Endothelial cell of umbilical vein (primary cell): Measurements from ENCODE around the gene GYPC. TPM values are rescaled to one million over a fixed set of nuclear protein-coding genes. Genes with fewer than 3 reads are reported as not detected.

Experiments
- BruUV-seq: library from RNA; stranded (reverse); fragments of 400-500 nt; replicated peaks from 2 replicates; lab custom pipeline; 2021; lab: Mats Ljungman, UMichigan
- CTCF ChIA-PET: fragments of 300-600, 350-600 bp; sonication (Branson Sonifier 250); formaldehyde crosslinking; loops from one replicate; lab custom pipeline; 2021; ENCODE audit warnings: antibody characterized with exemption, inconsistent platforms; lab: Charles Lee
- POLR2A ChIA-PET: fragments of 300-600, 350-600 bp; sonication (Branson Sonifier 250); formaldehyde crosslinking; loops from one replicate; lab custom pipeline; 2021; ENCODE audit warnings: antibody characterized with exemption, inconsistent platforms; lab: Charles Lee
- DNase-seq: peaks from one replicate; pipeline ENCODE4 v3.0.0-alpha.2; 2011; ENCODE audit warnings: low read depth, low spot score
- FAIRE-seq: peaks from 2 replicates; lab custom pipeline; 2011; peaks lifted over from hg19 to GRCh38; lab: Jason Lieb, UNC
- H2AFZ ChIP-seq: 2 replicates; pipeline ENCODE4 v1.6.0; 2012; ENCODE audit warnings: low read depth, low read length, control low read depth, inconsistent platforms
- H3K27ac ChIP-seq: 2 replicates; pipeline ENCODE4 v1.5.1; 2011; ENCODE audit warnings: low read depth, mild to moderate bottlenecking, control low read depth, low read length, moderate library complexity; ENCODE audit not compliant: insufficient read depth
- H3K27me3 ChIP-seq, 2 experiments: 2 replicates each; pipeline versions ENCODE4 v1.6.0 to v1.6.1; 2011; ENCODE audit warnings: low read length in 2 of 2, mixed read lengths in 1 of 2; ENCODE audit not compliant: control insufficient read depth in 2 of 2, insufficient read depth in 2 of 2
- H3K36me3 ChIP-seq, 2 experiments: 2 replicates in 1 of 2; 3 replicates in 1 of 2; pipeline ENCODE4 v1.5.1; 2011; ENCODE audit warnings: low read length in 2 of 2, mild to moderate bottlenecking in 1 of 2, moderate library complexity in 1 of 2; ENCODE audit not compliant: control insufficient read depth in 2 of 2, insufficient read depth in 2 of 2; ENCODE audit errors: extremely low read depth in 1 of 2
- H3K4me1 ChIP-seq: 3 replicates; pipeline ENCODE4 v1.5.1; 2011; ENCODE audit warnings: mild to moderate bottlenecking, low read length; ENCODE audit not compliant: control insufficient read depth, insufficient read depth; ENCODE audit errors: extremely low read depth
- H3K4me2 ChIP-seq: 2 replicates; pipeline ENCODE4 v1.6.1; 2011; ENCODE audit warnings: low read length, control low read depth, mixed read lengths; ENCODE audit not compliant: insufficient read depth
- H3K4me3 ChIP-seq, 3 experiments: fragments of 200-600 bp in 1 of 3; sonication (generic), shearing (Covaris generic) in 1 of 3; replicated peaks in 1 of 3; 2 replicates each; pipeline ENCODE4 v1.5.1; 2011 to 2016; ENCODE audit warnings: control low read depth in 3 of 3, low read length in 3 of 3, mild to moderate bottlenecking in 2 of 3, inconsistent platforms in 1 of 3, low read depth in 1 of 3, moderate library complexity in 1 of 3; ENCODE audit not compliant: insufficient read depth in 1 of 3
- H3K79me2 ChIP-seq: 2 replicates; pipeline ENCODE4 v1.6.0; 2012; ENCODE audit warnings: low read length, inconsistent platforms; ENCODE audit not compliant: control insufficient read depth, insufficient read depth
- H3K9ac ChIP-seq: replicated peaks from 2 replicates; pipeline ENCODE3; 2011; ENCODE audit warnings: low read length, control low read depth; ENCODE audit not compliant: insufficient read depth; ENCODE audit errors: extremely low read depth
- H3K9me1 ChIP-seq: replicated peaks from 3 replicates; pipeline ENCODE4 v1.6.0; 2011; ENCODE audit warnings: mild to moderate bottlenecking, low read length; ENCODE audit not compliant: control insufficient read depth, insufficient read depth; ENCODE audit errors: extremely low read depth
- H3K9me3 ChIP-seq: replicated peaks from 2 replicates; pipeline ENCODE4 v1.5.1; 2012; ENCODE audit warnings: low read length, inconsistent platforms; ENCODE audit not compliant: control insufficient read depth, insufficient read depth
- H4K20me1 ChIP-seq: replicated peaks from 2 replicates; pipeline ENCODE3; 2011; ENCODE audit warnings: mild to moderate bottlenecking, low read length; ENCODE audit not compliant: control insufficient read depth, insufficient read depth; ENCODE audit errors: extremely low read depth
- EZH2 ChIP-seq: IDR thresholded peaks from 2 replicates; pipeline ENCODE4 v1.6.1; 2012; ENCODE audit warnings: borderline replicate concordance, low read depth, mild to moderate bottlenecking, moderate library complexity, low read length, inconsistent platforms; ENCODE audit not compliant: severe bottlenecking
- FOS ChIP-seq: IDR thresholded peaks from 2 replicates; pipeline ENCODE4 v1.6.1; 2011; ENCODE audit warnings: mild to moderate bottlenecking, low read length, moderate library complexity, borderline replicate concordance; ENCODE audit not compliant: insufficient read depth
- GATA2 ChIP-seq: IDR thresholded peaks from 2 replicates; pipeline ENCODE4 v1.7.0; 2011; ENCODE audit warnings: low read depth, mild to moderate bottlenecking, moderate library complexity, mixed read lengths, low read length; ENCODE audit not compliant: insufficient read length, insufficient read depth
- MYC ChIP-seq: IDR thresholded peaks from one replicate; pipeline ENCODE4 v1.6.1; 2011; ENCODE audit warnings: mild to moderate bottlenecking, low read depth, low read length
- POLR2A ChIP-seq: IDR thresholded peaks from 2 replicates; pipeline ENCODE4 v1.6.1; 2012; ENCODE audit warnings: low read depth, mild to moderate bottlenecking, control low read depth, low read length
- POLR2AphosphoS5 ChIP-seq: IDR thresholded peaks from 2 replicates; pipeline ENCODE4 v1.6.1; 2012; ENCODE audit warnings: low read depth, mild to moderate bottlenecking, control low read depth, low read length, moderate library complexity; ENCODE audit not compliant: insufficient read depth
- dilution Hi-C: fragments of 300-500 bp; cut with MboI; formaldehyde crosslinking; loops from one replicate; pipeline ENCODE4 v1.15.0; 2019; ENCODE audit warnings: low sequenced_read_pairs; ENCODE audit not compliant: extremely low pct_ligation_motif_present
- intact Hi-C: fragments of 100-400 bp; cut with micrococcal nuclease; formaldehyde crosslinking; loops from one replicate; pipeline ENCODE4 v1.10.0; 2022
- polyA plus RNA-seq, 4 experiments: library from polyadenylated mRNA; depleted of rRNA in 3 of 4; stranded (reverse) in 3 of 4; unstranded in 1 of 4; fragments of >200 nt; gene quantifications; 2 replicates each; pipeline versions ENCODE4 v1.2.1 to v1.2.3, GENCODE V29; 2011 to 2012; ENCODE audit warnings: missing spikeins in 1 of 4
- total RNA-seq: library from RNA; stranded (reverse); gene quantifications from 2 replicates; pipeline ENCODE4 v1.2.3, GENCODE V29; 2021
- TF ChIP-seq, protein P1 (sequence below), 2 donors: IDR thresholded peaks; 1 replicate in 1 of 2; 2 replicates in 1 of 2; pipeline ENCODE4 v1.5.1; 2011; ENCODE audit warnings: low read length in 2 of 2, mild to moderate bottlenecking in 2 of 2, moderate library complexity in 2 of 2, control low read depth in 1 of 2, inconsistent platforms in 1 of 2, low read depth in 1 of 2; ENCODE audit not compliant: insufficient read depth in 1 of 2; ENCODE audit errors: extremely low read depth in 1 of 2
- TF ChIP-seq, protein P2 (sequence below): IDR thresholded peaks from 2 replicates; pipeline ENCODE4 v1.6.1; 2011; ENCODE audit not compliant: insufficient read depth, insufficient read length

GYPC gene
- total and polyA plus RNA-seq, 2 donors (not counting 3 experiments of a cell fraction or from before 2014, with no cell fraction given): 3.5 to 13.3 TPM

DNA sequence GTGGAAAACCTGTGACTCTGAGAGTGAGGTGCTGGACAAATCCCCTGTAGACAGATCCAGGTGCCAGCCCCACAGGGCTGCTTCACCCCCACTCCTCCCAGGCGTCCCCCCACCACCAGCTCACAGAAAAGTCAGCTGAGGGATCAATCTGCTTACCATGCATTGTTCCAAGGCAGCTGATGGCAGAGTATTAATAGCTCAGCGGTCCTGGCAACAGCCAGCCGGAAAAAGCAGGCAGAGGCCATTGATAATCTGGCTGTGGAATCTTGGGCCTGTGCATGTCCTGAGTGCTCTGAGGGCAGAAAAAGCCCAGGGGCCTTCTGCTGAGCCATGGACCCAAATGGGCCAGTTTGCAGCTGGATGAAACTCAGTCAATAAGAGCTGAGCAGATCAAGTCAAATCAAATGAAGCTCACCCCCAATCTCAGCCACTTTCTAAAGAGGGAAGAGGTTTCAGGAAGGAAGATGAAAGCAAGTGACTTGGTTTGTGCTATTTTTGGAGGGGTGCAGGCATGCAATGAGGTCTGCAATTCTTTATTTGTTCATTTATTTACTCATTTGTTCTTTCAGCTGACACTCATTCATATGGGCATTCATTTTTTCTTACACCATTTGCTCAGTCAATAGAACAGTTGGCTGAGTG is 63.4 kb downstream of the GYPC start:
- ChIA-PET POLR2A (no interaction called here), CTCF (no interaction called here)
- H3K4me3 ChIP-seq: no peak overlapping the region
- no peak overlapping the region for H2AFZ ChIP-seq
- dilution Hi-C loops (no loop called here), intact Hi-C loops (no loop called here)
- H3K9me1 ChIP-seq: no peaks in the 10 kb centered on the region
- no peak for FAIRE-seq
- H3K4me1 ChIP-seq: no peaks in the 10 kb centered on the region
- H3K36me3 ChIP-seq: no peaks in the 10 kb centered on the region
- H3K4me2 ChIP-seq: no peak overlapping the region
- H3K79me2 ChIP-seq: no peaks in the 10 kb centered on the region
- no TSS peak for BruUV-seq
- H3K27ac ChIP-seq: no peak overlapping the region
- no peaks in the 10 kb centered on the region for H3K9me3 ChIP-seq
- H3K9ac ChIP-seq: no peak overlapping the region
- TF ChIP-seq POLR2AphosphoS5 (no peak), MYC (no peak), GATA2 (no peak), EZH2 (no peak), FOS (no peak), POLR2A (no peak)
- TF ChIP-seq, protein P1, sequence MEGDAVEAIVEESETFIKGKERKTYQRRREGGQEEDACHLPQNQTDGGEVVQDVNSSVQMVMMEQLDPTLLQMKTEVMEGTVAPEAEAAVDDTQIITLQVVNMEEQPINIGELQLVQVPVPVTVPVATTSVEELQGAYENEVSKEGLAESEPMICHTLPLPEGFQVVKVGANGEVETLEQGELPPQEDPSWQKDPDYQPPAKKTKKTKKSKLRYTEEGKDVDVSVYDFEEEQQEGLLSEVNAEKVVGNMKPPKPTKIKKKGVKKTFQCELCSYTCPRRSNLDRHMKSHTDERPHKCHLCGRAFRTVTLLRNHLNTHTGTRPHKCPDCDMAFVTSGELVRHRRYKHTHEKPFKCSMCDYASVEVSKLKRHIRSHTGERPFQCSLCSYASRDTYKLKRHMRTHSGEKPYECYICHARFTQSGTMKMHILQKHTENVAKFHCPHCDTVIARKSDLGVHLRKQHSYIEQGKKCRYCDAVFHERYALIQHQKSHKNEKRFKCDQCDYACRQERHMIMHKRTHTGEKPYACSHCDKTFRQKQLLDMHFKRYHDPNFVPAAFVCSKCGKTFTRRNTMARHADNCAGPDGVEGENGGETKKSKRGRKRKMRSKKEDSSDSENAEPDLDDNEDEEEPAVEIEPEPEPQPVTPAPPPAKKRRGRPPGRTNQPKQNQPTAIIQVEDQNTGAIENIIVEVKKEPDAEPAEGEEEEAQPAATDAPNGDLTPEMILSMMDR (IDR thresholded peaks at IDR 0.05; ENCODE audit: extremely low read depth in 1 of 2, insufficient read depth in 1 of 2, low read depth in 1 of 2, low read length in 2 of 2): no peak
- TF ChIP-seq, protein P2, sequence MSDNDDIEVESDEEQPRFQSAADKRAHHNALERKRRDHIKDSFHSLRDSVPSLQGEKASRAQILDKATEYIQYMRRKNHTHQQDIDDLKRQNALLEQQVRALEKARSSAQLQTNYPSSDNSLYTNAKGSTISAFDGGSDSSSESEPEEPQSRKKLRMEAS: no peak
- H3K27me3 ChIP-seq: no peaks in the 10 kb centered on the region
- DNase-seq: no peak
- H4K20me1 ChIP-seq: no peaks in the 10 kb centered on the region
